Measurements from ENCODE around the gene UPK1A. TPM values are rescaled to one million over a fixed set of nuclear protein-coding genes. Genes with fewer than 3 reads are reported as not detected.

Gene UPK1A
- total and polyA plus RNA-seq, 9 of the 15 experiments (the other 6 are each of a cell fraction or from before 2014, with no cell fraction given) = 0.06 to 0.13 TPM; not detected in 7

DNA sequence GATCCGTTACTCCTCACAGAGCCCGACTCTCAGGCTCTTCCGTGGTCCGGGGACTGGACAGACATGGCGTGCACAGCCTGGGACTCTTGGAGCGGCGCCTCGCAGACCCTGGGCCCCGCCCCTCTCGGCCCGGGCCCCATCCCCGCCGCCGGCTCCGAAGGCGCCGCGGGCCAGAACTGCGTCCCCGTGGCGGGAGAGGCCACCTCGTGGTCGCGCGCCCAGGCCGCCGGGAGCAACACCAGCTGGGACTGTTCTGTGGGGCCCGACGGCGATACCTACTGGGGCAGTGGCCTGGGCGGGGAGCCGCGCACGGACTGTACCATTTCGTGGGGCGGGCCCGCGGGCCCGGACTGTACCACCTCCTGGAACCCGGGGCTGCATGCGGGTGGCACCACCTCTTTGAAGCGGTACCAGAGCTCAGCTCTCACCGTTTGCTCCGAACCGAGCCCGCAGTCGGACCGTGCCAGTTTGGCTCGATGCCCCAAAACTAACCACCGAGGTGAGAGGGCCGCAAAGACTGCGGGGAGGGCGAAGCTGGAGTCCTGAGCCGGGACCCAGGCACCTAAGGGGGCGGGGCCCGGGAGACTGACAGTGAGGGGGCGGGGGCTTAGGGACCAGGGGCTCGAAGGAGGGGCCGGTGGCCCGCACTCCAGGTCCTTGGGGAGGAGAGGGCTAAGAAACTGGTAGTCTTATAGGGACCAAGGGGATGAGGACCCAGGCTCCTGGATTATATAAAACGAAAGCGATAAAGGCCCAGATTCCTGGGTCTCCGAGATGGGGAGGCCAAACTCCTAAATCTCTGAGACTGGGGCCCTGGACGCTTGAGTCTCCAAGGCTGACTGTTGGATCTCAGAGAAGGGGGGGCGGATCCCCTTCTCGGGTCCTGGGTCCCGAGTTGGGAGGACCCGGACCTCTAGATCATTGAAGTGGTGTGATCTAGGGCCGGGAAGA lies 22.8 kb upstream of the UPK1A start:
- Histone ChIP-seq H3K9me3 (replicated peaks; ENCODE audit: control insufficient read depth, insufficient read depth, low read depth, low read length) (no peaks in the 10 kb centered on the region), H4K20me1 (replicated peaks; ENCODE audit: control insufficient read depth, insufficient read depth, low read length) (no peaks in the 10 kb centered on the region), H3K4me3 (peak overlapping the region; percentile 44), H3K27me3 (ENCODE audit: control insufficient read depth in 2 of 2, insufficient read depth in 2 of 2, low read length in 2 of 2) (no peaks in the 10 kb centered on the region), H3K79me2 (ENCODE audit: control insufficient read depth, insufficient read depth, low read length) (peaks cover 5% of the 10 kb centered on the region), H3K9me1 (ENCODE audit: control insufficient read depth, insufficient read depth, low read length) (no peaks in the 10 kb centered on the region), H3K4me2 (ENCODE audit: insufficient read depth, low read length) (peak overlapping the region; percentile 85), H3K9ac (ENCODE audit: insufficient read depth in 1 of 2, low read depth in 2 of 2, low read length in 2 of 2) (peak overlapping the region; percentile 80 to 88), H3K4me1 (replicated peaks in 1 of 2; ENCODE audit: control insufficient read depth in 2 of 2, insufficient read depth in 2 of 2, low read length in 2 of 2) (peaks cover 28 to 59% of the 10 kb centered on the region in 2 experiments), H3K27ac (ENCODE audit: extremely low read depth, low read depth, low read length) (peak overlapping the region; percentile 89), H2AFZ (ENCODE audit: low read depth, low read length) (peak overlapping the region; percentile 99), H3K36me3 (ENCODE audit: control insufficient read depth, insufficient read depth, low read length) (peaks cover under 1% of the 10 kb centered on the region; the same call in 1 of the 3 replicates)
- intact Hi-C loops (cut with micrococcal nuclease) = loop anchor here (5.0 to 10.0 kb wide), 2 partner anchors 86 to 101 kb away; partner anchors contain the start of genes IGFLR1, LIN37, PSENEN and U2AF1L4
- peak; percentile 76 for FAIRE-seq
- 1% methylated on average over 58 of the region's 69 CpGs for WGBS (ENCODE audit: insufficient coverage, low coverage, missing lambda C conversion rate)
- in situ Hi-C loops (cut with MboI) = no loop called here
- BruUV-seq (replicated peaks) = no TSS peak
- peak; percentile 70 for ATAC-seq
- POLR2A ChIA-PET = interaction anchor here (0.6 to 3.6 kb wide), 8 partner anchors 10 to 365 kb away, joined by 3 to 14 read pairs (median 4); no protein-coding TSS in a partner anchor
- DNase-seq (ENCODE audit: extremely low read depth in 1 of 4, low spot score in 3 of 4) = peak; percentile 81 to 92 (median 88)
- CTCF ChIA-PET (ENCODE audit: low intra/inter-chr PET ratio) = no interaction called here
- TF ChIP-seq POLR2A (conservative IDR thresholded peaks at IDR 0.05) (peak; percentile 86), SIX5 (IDR thresholded peaks at IDR 0.05; ENCODE audit: borderline replicate concordance in 1 of 2, insufficient read depth in 1 of 2, low read depth in 1 of 2, low read length in 2 of 2) (peak; percentile 20 to 38; a peak in 2 of 4 replicates), CBX3 (IDR thresholded peaks at IDR 0.05; ENCODE audit: borderline replicate concordance in 1 of 2, low read length in 2 of 2) (peak in 1 of 2 experiments; percentile 87; a peak in 2 of 3 replicates), RAD21 (CRISPR knock-in tag; conservative IDR thresholded peaks at IDR 0.05 in 1 of 2, IDR thresholded peaks at IDR 0.05 in 1 of 2) (peak in 1 of 2 experiments; percentile 35; a peak in 2 of 4 replicates), KLF13 (tag; IDR thresholded peaks at IDR 0.05; ENCODE audit: borderline replicate concordance, low read depth) (peak; percentile 87), MYNN (IDR thresholded peaks at IDR 0.05) (peak; percentile 53; the same call in 1 of the 2 replicates), MYNN (CRISPR knock-in tag; IDR thresholded peaks at IDR 0.05) (no peak), ZNF408 (CRISPR knock-in tag; IDR thresholded peaks at IDR 0.05; ENCODE audit: low read depth) (no peak), GABPB1 (CRISPR knock-in tag; IDR thresholded peaks at IDR 0.05) (peak; percentile 71), PHTF2 (CRISPR knock-in tag; IDR thresholded peaks at IDR 0.05) (no peak)
- TF ChIP-seq, protein P1, sequence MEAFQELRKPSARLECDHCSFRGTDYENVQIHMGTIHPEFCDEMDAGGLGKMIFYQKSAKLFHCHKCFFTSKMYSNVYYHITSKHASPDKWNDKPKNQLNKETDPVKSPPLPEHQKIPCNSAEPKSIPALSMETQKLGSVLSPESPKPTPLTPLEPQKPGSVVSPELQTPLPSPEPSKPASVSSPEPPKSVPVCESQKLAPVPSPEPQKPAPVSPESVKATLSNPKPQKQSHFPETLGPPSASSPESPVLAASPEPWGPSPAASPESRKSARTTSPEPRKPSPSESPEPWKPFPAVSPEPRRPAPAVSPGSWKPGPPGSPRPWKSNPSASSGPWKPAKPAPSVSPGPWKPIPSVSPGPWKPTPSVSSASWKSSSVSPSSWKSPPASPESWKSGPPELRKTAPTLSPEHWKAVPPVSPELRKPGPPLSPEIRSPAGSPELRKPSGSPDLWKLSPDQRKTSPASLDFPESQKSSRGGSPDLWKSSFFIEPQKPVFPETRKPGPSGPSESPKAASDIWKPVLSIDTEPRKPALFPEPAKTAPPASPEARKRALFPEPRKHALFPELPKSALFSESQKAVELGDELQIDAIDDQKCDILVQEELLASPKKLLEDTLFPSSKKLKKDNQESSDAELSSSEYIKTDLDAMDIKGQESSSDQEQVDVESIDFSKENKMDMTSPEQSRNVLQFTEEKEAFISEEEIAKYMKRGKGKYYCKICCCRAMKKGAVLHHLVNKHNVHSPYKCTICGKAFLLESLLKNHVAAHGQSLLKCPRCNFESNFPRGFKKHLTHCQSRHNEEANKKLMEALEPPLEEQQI (IDR thresholded peaks at IDR 0.05) = no peak
- TF ChIP-seq, protein P2, sequence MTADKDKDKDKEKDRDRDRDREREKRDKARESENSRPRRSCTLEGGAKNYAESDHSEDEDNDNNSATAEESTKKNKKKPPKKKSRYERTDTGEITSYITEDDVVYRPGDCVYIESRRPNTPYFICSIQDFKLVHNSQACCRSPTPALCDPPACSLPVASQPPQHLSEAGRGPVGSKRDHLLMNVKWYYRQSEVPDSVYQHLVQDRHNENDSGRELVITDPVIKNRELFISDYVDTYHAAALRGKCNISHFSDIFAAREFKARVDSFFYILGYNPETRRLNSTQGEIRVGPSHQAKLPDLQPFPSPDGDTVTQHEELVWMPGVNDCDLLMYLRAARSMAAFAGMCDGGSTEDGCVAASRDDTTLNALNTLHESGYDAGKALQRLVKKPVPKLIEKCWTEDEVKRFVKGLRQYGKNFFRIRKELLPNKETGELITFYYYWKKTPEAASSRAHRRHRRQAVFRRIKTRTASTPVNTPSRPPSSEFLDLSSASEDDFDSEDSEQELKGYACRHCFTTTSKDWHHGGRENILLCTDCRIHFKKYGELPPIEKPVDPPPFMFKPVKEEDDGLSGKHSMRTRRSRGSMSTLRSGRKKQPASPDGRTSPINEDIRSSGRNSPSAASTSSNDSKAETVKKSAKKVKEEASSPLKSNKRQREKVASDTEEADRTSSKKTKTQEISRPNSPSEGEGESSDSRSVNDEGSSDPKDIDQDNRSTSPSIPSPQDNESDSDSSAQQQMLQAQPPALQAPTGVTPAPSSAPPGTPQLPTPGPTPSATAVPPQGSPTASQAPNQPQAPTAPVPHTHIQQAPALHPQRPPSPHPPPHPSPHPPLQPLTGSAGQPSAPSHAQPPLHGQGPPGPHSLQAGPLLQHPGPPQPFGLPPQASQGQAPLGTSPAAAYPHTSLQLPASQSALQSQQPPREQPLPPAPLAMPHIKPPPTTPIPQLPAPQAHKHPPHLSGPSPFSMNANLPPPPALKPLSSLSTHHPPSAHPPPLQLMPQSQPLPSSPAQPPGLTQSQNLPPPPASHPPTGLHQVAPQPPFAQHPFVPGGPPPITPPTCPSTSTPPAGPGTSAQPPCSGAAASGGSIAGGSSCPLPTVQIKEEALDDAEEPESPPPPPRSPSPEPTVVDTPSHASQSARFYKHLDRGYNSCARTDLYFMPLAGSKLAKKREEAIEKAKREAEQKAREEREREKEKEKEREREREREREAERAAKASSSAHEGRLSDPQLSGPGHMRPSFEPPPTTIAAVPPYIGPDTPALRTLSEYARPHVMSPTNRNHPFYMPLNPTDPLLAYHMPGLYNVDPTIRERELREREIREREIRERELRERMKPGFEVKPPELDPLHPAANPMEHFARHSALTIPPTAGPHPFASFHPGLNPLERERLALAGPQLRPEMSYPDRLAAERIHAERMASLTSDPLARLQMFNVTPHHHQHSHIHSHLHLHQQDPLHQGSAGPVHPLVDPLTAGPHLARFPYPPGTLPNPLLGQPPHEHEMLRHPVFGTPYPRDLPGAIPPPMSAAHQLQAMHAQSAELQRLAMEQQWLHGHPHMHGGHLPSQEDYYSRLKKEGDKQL (CRISPR knock-in tag; IDR thresholded peaks at IDR 0.05; ENCODE audit: borderline replicate concordance) = peak; percentile 95; the same call in 1 of the 2 replicates

All from K562 (cell line).